GM19023 (cell line): ENCODE results near the gene STX5.
"Not testable (repeated sequence)": the region's sequence is repeated elsewhere in the genome, so short reads cannot be mapped to it uniquely, and the experiment has no call there.

Source experiments
- ATAC-seq: cut with Tn5 transposase; IDR thresholded peaks from one replicate; pipeline ENCODE4 v1.9.1; 2021; ENCODE audit warnings: mild to moderate bottlenecking, moderate library complexity; ENCODE audit not compliant: unreplicated experiment

Gene STX5

GRCh38 chr11:62831520-62832335 lies at the start of gene STX5:
TSS of gene STX5 (minus strand) at chr11:62832051. CDS start at chr11:62831243, 808 bp downstream.
- peak; percentile 88 for ATAC-seq

- peak; percentile 74 for ATAC-seq
These were observed 49.1 kb upstream of the STX5 start, which contains the start of gene SLC3A2 for GRCh38 chr11:62880803-62881578. TSS of gene SLC3A2 (plus strand) at chr11:62880896. CDS start at chr11:62881024, 128 bp downstream.

- peak; percentile 22 for ATAC-seq
These were observed 48.5 kb upstream of the STX5 start for GRCh38 chr11:62880231-62880802.

GRCh38 chr11:62879235-62879978 lies 47.6 kb upstream of the STX5 start:
- no peak for ATAC-seq

- no peak for ATAC-seq
These were observed 44.9 kb upstream of the STX5 start for GRCh38 chr11:62876712-62877111.

- no peak for ATAC-seq
These were observed 44.0 kb upstream of the STX5 start for GRCh38 chr11:62875698-62876478.

- ATAC-seq, result no peak
These were observed 43.0 kb upstream of the STX5 start for GRCh38 chr11:62874851-62875250.

GRCh38 chr11:62865635-62866034 lies 33.8 kb upstream of the STX5 start:
- no peak for ATAC-seq

GRCh38 chr11:62863687-62864335 lies 32.0 kb upstream of the STX5 start:
- ATAC-seq, result no peak

- ATAC-seq, result not testable (repeated sequence)
These were observed 29.8 kb upstream of the STX5 start for GRCh38 chr11:62861564-62862192.

GRCh38 chr11:62860835-62861563 lies 29.1 kb upstream of the STX5 start:
- no peak for ATAC-seq

- ATAC-seq, result not testable (repeated sequence)
These were observed 27.4 kb upstream of the STX5 start for GRCh38 chr11:62859281-62859703.

- ATAC-seq, result no peak
These were observed 26.4 kb upstream of the STX5 start for GRCh38 chr11:62858201-62858600.

GRCh38 chr11:62857541-62857982 lies 25.7 kb upstream of the STX5 start:
- no peak for ATAC-seq

GRCh38 chr11:62856333-62856895 lies 24.6 kb upstream of the STX5 start:
- no peak for ATAC-seq

GRCh38 chr11:62855571-62856332 lies 23.9 kb upstream of the STX5 start:
- ATAC-seq, result peak; percentile 90
